HG03469 (cell line): ENCODE measurements around the gene SHISAL1.

ENCODE experiments used
- ATAC-seq: cut with Tn5 transposase; IDR thresholded peaks from one replicate; pipeline ENCODE4 v1.9.1; 2021; ENCODE audit warnings: mild to moderate bottlenecking, moderate library complexity, moderate number of reproducible peaks; ENCODE audit not compliant: unreplicated experiment

Gene SHISAL1

GRCh38 chr22:44266796-44267760, 45.7 kb downstream of the SHISAL1 start:
- no peak for ATAC-seq

DNA sequence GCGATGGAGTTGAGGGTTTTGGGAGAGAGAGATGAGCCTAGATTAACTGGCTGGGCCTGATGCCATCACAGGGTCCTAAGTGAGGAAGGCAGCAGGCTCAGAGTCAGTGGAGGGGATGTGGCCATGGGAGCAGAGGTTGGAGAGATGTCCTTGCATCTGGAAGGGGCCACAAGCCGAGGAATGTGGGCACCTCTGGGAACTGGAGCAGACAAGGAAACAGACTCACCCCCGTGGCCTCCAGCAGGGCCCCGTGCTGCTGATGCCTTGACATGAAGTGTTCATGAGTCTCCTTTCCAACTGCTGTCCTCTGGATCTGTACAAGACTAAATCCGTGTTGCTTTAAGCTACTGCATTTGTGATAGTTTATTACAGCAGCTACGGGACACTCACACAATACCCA, 49.2 kb downstream of the SHISAL1 start:
- no peak for ATAC-seq

DNA sequence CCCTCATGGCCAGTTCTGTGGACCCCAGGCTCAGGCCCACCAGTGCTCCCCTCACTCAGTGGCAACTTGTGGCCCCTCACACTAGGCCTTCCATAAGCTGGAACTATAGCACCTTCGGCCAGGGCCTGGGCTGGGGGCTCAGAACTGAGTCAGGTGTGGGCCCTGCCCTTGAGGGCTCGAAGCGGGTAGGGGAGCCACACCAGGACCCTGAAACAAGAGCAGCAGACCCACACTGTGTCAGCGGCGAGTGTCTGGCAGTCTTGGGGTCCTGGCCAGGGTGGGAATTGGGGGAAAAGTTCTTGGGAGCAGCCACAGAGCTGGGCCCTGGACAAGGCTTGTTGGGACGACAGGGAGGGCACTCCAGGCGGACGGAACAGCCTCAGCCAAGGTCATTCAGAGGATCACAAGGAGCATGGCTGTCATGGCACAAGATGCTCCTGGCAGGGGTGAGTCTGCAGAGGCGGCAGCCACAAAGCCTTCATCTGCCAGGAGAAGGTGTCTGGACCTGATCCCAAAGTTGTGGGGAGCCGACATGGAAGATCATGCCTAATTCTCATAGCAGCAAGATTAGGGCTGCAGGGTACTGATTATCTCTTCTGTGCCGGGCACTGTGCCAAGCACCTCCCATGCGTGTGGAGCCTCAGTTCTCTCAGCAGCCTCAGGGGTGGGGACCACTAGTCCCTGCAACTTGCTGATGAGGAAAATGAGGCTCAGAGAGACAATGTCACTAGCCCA, 50.7 kb downstream of the SHISAL1 start:
- no peak for ATAC-seq

- no peak for ATAC-seq
Observed at GRCh38 chr22:44261164-44261860, 51.4 kb downstream of the SHISAL1 start.

DNA sequence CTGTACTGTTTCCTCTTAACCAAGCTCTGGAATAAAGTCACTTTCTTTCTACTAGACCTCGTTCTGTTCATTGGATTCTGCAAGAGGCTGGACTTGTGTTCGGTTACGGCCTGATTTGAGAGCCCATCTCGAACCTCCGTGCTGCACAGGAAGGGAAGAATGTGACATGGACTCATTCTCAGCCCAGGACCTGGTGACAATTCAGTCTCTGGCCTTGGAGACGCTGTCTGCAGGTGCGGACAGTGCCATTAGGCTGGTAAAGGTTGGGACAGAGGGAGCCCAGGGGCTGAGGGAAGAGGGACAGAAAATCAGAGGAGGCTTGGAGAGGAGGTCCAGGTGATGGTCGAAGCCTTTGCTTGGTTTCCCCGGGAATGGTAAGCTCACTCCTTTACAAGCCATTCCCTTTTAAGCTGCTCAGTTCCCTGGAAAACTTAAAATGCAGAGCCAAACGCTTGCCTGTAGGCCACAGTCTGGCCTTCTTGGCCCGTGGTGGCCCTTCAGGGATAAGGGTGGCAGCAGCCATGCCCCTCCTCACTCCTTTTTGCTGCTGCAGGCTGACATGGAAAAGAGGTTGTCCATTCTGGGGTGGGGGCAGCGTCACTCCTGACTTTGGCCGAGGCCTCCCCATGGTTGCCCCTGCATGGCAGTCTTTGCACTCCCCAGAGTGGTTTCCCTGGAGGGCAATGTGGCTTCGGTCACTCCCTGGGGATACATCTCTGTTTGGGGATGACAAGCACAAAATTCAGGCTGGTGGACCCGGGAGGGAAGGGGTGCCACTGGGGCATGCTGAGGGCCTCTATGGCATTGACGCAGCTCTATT, 52.3 kb downstream of the SHISAL1 start:
- no peak for ATAC-seq

DNA sequence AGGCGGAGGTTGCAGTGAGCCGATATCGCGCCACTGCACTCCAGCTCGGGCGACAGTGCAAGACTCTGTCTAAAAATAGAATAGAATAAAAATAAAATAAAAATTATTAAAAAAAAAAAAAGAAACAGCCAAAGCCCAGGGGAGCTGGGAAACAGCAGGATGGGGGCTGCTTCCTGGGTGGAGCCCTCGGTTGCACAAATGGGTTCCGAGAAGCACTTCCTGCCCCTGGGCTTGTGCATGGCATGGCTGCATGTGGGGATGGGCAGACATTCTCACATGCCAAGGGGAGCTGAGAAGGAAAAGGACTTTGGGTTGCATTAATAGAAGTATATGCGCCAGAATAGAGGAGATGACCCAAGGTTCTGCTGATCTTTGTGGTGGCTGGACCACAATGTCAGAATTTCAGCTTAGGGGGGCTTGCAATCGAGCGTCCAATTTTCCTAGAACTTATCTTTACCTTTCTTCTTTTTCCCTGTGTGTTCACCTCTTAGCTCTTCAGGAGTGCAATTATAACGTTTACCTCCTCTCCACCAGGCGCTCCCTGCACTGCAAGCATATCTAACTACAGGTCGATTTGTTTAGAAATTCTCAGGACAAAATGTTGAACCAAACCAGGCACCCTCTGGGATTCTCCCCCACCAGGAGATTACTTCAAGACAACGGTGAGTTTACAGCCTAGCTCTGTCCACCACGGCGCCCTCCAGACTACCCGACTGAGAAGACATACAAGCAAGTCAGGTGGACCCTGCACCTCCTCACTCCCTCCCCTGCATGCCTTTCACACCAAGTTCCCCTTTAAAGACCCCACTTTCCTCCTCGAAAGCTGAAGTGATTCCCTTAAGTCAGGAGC, 53.2 kb downstream of the SHISAL1 start:
- ATAC-seq = no peak

- ATAC-seq = no peak
Observed at GRCh38 chr22:44256556-44257485, 55.9 kb downstream of the SHISAL1 start.

- ATAC-seq = no peak
Observed at GRCh38 chr22:44256085-44256484, 56.7 kb downstream of the SHISAL1 start.

- no peak for ATAC-seq
Observed at GRCh38 chr22:44254811-44255210, 57.9 kb downstream of the SHISAL1 start.

DNA sequence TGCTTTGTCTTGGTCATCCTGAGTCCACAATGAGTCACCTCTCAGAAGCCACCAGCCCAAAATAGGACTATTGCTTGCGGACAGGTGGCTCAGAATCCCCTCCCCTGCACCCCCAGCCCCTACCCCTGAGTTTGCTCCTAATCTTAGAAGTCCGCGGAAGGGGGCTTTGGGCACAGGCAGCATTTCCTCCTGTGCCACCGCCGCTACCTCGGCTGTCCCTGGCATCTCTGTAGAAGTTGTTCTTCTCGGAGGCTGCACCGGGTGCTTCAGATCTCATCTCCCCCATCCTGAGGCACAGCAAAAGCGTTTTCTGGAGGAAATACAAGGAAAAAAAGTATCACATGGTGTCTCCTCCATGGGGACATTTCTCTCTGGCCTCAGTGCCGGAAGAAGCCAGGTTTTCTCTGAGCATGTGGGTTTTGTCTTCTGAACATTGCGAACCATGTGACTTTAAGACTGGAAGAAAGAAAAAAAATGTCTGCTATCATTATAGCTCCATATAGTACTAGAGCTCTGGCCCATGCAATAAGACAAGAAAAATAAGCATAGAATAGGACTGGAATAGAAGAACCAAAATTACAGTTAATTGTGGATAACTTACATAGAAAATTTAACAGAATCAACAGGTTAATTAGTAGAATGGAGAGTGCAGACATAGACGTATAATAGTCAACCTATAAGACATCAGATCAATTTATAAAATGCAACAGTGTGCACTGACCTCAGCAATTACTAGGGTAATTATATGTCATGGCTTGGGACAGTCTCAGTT, 63.2 kb downstream of the SHISAL1 start:
- ATAC-seq = no peak

GRCh38 chr22:44248926-44249325, 63.8 kb downstream of the SHISAL1 start:
- no peak for ATAC-seq

DNA sequence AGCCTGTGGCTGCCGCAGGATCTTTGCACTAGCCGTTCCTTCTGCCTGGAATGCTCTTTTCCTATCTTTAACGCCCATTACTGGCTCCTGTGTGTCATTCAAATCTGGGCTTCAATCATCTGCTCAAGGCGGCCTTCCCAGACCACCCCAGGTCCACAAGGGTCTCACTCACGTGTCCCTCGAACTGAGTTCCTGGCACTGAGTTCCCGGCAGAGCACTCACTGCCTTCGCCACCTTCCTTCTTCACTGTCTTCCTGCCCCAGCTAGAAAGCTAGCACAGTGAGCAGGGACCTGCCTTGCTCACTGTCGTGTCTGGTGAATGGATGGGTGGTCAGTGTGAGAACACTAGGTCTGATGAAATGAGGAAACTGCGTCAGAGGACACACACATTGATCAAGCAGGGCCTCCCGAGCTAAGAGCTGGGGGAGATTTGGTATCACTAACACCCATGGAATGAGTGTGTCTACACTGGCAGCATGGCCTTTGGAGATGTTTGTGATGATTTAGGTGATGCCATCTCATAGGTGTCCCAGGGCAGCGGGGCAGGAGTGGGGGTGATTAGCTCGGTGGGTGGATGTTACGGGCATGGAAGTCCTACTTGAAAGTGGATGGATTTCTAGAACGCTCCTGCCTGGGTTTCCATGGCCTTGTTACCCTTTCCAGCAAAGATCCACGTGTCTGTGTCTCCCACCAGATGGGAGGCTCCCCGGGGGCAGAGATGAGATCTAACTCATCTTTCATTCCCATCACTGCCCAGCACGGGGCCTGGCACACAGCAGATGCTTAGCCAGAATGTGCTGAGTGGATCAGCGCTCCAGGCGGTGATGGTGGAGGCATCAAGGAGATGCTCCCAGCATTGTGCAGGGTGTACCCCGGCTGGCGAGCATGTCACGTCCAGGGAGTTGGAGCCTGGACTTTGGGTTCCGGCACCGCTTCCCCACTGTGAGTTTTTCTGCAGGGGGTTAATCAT, 64.5 kb downstream of the SHISAL1 start:
- no peak for ATAC-seq

- no peak for ATAC-seq
Observed at GRCh38 chr22:44247346-44247745, 65.4 kb downstream of the SHISAL1 start.

DNA sequence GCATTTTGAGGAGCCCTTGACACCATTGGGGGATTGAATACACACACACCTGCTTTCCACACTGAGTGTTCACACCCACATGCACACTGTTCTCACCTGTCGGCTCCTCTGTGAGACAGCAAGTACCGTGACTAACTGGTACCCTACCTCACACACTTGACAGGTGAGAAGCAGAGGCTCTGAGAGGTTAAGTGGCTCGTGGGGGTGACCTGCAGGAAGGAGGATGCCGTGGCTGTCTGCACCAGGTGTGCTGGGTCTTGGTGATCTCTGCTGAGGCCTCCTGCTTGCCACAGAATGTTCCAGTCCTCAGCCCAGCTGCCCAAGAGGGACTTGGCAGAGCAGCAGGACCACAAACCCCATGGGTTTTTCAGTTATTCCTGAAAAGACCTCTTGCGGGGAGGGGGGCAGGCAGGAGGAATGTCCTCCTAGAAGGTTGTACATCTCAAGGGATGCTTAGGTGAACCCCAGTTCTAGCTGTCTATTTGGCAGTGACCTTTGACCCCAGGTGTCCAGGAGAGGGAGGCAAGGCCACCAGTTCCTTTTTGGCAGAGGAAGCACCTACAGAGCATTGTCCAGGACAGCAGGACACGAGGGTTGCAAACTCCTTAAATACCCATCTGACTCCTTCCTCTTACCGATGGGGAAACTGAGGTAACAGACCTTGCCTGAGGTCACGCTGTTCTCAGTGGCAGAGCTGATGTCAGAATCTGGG, 66.0 kb downstream of the SHISAL1 start:
- ATAC-seq = no peak

- ATAC-seq = no peak
Observed at GRCh38 chr22:44245867-44246266, 66.9 kb downstream of the SHISAL1 start.

DNA sequence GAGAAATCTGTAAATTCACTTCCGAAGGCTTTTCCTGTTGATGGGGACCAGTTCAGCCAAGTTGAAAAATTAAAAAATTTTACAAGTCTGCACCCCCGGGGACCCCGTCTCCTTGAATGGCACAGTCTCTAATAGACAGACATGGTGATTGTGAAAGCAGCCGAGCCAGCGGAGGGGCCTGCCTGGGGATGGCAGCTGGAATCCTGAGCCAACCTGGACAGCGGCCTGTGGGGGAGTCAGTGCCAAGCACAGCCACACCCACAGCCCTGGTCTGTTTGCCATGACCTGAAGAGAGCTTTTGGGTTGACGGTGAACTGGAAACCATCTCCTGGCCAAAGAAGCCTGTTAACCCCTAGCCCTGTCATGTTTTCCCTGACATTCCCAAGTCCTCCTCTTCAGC, 67.3 kb downstream of the SHISAL1 start:
- ATAC-seq = no peak
